GM10266 (cell line): ENCODE measurements around the gene SARS1.

ENCODE experiments used
- DNase-seq: peaks from one replicate; pipeline ENCODE4 v3.0.0; 2012; ENCODE audit errors: extremely low spot score
- TF ChIP-seq, protein P1 (sequence below): IDR thresholded peaks from 2 replicates; pipeline ENCODE4 v1.5.1; 2012; ENCODE audit warnings: mild to moderate bottlenecking, low read depth; ENCODE audit not compliant: control insufficient read depth, insufficient read depth; ENCODE audit errors: missing control alignments

SARS1 gene

DNA sequence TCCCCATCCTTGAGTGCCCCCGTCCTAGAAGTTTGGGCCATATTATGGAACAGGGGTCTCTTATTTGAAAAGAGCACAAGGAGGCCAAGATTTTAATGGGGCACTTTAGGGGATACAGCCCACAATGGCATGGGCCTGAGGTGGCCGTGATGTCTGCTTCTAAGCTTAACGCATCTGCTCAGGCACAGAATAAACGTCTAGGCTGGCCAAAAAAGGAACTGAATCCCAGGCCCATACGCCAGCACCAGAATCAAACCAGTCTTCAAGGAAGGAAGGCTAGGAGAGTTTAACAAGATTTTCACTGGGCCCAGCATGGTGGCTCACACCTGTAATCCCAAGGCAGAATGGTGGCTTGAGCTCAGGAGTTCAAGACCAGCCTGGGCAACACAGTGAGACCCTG lies 9.2 kb upstream of the SARS1 start:
- no peak for DNase-seq
- TF ChIP-seq, protein P1, sequence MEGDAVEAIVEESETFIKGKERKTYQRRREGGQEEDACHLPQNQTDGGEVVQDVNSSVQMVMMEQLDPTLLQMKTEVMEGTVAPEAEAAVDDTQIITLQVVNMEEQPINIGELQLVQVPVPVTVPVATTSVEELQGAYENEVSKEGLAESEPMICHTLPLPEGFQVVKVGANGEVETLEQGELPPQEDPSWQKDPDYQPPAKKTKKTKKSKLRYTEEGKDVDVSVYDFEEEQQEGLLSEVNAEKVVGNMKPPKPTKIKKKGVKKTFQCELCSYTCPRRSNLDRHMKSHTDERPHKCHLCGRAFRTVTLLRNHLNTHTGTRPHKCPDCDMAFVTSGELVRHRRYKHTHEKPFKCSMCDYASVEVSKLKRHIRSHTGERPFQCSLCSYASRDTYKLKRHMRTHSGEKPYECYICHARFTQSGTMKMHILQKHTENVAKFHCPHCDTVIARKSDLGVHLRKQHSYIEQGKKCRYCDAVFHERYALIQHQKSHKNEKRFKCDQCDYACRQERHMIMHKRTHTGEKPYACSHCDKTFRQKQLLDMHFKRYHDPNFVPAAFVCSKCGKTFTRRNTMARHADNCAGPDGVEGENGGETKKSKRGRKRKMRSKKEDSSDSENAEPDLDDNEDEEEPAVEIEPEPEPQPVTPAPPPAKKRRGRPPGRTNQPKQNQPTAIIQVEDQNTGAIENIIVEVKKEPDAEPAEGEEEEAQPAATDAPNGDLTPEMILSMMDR: no peak

DNA sequence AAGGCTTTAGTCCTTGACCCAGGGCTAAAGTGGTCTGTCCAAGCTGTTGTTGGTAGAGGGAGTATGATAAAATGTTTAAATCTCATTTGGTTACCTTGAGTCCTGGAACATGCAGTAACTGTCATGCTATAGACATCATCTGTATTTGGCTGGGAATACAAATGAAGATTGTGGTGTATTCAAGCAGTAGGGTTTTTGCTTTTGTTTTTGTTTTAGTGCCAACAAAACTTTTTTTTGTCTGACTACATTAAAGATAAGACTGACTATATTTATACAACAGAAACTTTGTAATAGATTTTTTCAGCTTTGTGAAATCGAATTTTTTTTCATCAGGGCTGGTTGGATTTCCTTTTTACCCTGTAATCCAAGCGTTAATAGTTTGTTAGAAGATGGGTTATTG lies 7.4 kb upstream of the SARS1 start:
- TF ChIP-seq, protein P1: no peak
- no peak for DNase-seq

DNA sequence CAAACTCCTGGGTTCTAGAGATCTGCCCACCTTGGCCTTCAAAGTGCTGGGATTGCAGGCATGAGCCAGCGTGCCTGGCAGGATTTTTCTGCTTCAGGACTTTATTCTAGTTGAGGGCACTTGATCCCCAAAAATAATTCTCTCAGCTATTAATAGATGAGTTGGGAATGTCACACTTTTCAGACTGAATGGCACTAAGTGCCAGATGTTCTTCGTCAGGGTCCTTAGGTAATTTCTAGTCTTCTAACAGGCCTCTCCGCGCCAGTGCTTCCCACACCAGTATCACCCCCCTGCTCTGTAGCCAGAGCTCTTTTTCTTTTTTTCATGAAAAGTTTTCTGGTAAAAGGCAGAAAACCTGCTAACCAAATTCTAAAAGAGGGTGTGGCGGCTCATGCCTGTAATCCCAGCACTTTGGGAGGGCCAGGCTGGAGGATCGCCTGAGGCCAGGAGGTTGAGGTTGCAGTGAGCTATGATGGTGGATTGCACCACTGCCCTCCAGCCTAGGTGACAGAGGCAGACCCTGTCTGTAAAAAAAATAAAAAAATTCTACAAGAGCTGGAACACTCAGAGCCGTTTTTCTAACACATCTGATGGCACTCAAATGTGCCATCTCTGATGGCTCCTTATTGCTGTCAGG lies 6.1 kb upstream of the SARS1 start:
- TF ChIP-seq, protein P1: no peak

DNA sequence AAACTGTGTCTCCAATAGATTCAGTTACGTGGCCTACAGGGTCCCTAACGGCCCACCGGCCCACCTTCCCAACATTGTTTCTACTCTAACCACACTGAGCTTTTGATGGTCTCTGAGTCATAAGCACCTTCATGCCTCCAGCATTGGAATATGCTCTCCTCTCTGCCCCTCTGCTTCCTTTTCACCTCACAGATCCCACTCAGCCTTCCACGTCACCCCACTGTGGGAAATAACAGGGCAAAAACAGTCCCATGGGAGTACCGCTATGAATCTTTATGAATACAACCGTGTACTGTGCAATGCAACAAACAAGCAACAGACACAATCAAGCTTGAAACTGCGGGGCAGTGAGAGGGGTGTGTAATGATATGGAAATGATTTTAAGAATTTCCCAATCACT lies 5.3 kb upstream of the SARS1 start:
- TF ChIP-seq, protein P1: no peak

More for the DNA sequence above, 6.1 kb upstream of the SARS1 start:
- DNase-seq: no peak

DNA sequence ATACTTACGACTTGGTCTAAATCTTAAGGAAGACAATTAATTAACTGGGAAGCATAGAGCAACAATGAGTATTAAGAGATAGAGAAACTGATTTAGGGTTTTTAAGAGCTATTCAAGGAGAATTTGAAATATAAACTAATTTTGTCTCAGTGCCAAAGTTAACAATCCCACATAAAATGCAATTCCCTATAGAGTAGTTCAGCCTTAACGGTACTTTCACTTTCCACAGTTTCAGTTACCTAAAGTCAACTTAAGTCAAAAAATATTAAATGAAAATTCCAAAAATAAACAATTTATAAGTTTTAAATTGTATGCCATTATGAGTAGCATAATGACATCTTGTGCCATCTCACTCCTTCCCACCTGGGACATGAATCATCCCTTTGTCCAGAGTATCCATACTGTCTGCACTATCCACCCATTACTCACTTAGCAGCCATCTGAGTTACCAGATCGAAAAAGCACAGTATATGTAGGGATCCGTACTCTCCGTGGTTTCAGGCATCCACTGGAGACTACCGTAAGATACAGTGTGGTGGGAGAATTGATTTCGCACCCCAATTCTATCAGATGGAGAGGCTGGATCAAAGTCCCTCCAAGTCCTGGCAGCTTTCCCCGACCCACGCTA lies 4.8 kb upstream of the SARS1 start:
- DNase-seq: no peak
- TF ChIP-seq, protein P1: no peak

More for the DNA sequence above, 5.3 kb upstream of the SARS1 start:
- no peak for DNase-seq

DNA sequence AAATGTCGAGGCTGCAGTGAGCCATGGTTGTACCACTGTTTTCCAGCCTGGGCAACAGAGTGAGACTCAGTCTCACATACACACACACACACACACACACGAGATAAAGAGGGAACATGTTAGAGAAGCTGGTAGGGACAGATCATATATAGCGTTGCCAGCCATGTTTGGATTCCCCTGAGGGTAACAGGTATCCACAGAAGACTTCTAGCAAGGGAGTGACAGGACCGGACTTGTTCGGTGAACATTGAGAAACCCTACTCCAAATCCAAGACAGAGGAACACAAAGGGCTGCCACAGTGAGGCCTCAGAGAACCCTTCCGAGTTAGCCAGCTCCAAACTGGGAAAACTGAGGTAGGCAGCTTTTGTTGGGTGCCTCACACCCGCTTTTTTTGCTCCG lies 3.7 kb upstream of the SARS1 start:
- TF ChIP-seq, protein P1: no peak
- DNase-seq: no peak

DNA sequence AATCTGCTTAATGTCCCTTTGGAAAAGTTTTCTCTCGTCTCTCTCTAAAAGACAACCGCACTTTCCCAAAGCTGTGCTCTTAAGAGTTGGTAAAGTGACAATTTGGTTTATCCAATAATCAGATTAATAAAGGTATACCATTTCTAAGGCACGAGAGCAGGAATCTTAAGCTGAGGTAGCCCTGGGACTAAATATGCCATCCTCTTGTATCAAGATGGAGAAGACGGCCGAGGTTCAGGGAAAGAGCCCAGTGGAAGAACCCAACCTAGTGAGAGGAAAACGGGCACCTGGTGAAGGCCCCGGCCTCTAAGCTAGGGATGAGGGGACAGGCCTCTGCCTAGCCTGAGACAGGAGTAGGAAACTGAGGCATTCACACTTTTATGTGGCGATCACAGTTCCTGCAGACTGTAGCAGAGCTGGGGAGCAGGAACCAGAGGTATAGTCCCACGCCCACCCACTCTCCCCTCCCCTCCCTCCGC lies 334 bp upstream of the SARS1 start:
- TF ChIP-seq, protein P1: no peak
- no peak for DNase-seq
